ENCODE measurements around the gene NCAPH2.
A peak's percentile ranks its signal among the peaks of the same experiment; 100 is the strongest.

Gene NCAPH2

DNA sequence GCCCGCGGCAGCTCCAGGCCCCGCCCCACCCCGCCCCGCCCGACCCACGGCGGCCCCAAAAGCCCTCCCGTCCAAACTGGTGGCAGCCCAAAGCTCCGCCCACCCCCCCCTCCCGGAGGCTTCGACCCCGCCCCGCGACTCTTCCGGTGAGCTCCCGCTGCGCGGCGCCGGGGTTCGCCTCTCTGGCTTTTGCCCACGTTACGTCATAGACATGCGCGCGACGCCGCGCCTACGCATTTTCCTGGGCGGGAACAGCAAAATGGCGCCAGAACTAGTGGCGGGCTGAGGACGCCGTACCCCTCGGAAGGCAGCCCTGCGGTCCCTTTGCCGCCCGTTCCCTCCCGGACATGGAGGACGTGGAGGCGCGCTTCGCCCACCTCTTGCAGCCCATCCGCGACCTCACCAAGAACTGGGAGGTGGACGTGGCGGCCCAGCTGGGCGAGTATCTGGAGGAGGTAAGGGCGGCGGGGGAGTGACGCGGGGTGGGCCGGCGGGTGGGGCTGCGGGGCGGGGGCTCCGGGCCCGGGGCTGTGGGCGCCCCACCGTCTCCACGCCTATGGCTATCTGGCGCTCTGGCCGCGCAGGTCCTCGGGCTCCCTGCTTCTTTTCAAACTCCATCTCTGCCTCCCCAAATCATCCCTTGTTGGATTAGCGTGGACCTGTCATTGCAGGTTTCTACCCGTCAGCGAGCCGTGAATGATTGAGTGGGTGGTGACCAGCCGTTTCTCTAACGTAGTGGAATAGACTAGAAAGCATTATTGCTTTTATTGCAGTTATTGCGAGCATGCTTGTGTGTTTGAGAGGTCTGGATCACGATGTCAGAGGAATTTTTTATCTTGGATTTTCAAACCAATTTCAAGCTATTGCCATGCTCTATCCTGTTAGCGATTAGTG is at the start of gene NCAPH2:
Gene NCAPH2 (plus strand): TSS at position 234 of the 894 bp plus-strand sequence. CDS start 114 bp downstream, at position 348.
- DNase-seq = peak; percentile 97

DNA sequence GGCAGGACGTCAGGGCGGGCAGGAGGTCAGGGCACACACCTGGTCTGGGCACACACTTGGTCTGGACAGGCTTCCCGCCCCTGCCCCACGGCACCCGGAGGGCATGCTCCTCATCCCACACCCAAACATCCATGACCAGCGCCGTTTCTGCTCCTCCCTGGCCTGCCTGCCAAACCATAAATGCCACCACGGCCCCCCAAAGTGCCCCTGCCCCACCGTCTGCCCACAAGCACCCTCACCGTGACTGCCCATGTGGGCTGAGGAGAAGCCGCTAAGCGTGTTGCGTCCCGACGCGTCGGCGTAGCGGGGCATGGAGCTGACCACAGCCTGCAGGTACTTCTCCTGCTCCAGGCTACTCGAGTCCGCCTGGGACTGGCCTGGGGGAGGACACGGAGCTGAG is 49.0 kb upstream of the NCAPH2 start:
- no peak for DNase-seq

DNA sequence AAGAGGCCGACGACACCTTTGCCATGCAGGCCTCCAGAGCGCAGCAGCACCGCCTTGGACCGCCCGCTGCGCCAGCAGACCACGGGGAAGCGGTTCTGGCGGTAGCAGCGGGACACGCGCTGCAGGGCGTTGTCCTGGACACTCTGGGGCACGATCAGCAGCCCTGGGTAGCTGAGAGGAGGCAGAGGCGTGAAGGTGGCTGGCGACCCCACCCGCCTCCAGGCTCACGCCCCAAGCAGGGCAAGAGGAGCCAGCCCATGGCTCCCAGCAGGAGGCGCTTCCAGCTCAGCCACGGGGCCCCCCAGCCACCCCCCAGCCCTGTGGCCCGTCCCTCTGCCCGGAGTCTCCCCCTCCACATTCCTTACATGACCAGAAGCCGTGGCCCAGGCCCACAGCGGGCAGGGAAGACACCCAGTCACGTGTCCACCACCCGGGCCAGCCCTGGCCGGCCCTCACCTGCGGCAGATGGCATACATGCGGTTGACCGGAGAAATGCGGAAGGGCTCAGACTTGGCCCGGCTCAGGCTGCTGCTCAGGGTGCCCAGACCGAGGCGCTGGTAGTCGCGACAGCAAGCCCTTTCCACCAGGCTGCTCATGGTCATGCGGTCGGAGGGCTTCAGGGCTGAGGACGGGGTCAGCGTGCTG is 48.4 kb upstream of the NCAPH2 start:
- no peak for DNase-seq

DNA sequence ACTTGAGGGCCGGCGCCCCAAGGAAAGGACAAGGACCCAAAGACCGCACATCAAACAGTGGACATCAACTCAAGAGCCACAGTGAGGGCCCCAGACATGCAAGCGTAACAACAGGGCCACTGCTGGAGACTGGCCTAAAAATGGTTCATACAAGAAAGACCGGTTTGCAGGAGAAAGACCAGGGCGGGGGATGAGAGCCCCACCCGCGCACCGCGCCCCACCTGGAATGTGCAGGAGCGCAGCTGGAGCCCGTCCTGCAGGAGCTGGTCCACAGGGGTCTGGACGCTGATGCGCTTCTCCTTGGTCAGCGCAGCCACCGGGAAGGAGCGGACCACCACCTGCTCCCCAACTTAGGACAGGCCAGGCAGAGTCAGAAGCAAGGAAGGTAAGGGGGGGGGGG is 47.1 kb upstream of the NCAPH2 start:
- no peak for DNase-seq

DNA sequence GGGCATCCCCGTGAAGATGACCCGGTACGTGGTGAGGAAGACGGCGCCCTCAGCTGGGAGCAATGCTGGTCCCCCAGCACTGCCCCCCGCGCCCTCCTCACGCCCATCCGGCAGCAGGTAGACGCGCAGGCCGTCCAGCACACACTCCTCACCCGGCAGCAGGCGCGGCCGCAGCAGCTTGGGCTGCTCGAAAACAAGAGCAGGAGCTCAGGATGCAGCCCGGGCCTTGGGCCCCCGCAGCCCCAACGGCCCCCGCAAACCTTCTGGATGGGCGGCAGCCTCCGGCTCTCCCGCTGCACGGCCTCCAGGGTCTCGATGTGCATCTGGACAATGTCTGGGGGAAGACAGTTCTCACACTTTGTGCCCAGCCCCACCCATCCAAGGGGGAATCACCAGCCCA is 46.5 kb upstream of the NCAPH2 start:
- no peak for DNase-seq

DNA sequence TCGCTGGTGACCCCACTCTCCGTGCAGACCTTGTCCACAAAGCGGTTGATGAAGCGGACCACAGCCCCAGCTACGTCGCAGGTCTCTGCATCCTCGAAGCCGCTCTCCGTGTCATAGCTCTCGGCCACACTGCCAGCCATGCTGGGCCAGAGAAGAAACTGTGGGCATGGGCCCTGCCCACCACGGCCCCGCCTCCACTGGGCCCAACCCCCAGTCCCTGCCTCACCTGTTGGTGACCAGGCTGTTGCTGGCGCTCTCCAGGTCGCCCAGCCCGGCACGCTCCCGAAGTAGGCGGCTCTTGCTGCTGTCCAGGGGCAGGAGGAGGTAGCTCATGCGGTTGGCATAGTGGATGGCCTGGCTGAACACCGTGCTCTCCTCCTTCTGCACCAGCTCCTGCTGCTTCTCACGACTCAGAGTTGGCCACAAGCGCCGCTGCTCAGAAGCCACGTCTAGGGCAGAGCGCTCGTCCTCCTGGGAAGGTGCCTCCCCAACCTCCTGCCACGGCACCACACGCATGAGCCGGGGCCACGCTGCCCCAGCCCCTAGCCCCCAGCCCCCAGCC is 46.0 kb upstream of the NCAPH2 start:
- no peak for DNase-seq

GRCh38 chr22:50463188-50463900 is 44.7 kb upstream of the NCAPH2 start:
- DNase-seq = no peak

DNA sequence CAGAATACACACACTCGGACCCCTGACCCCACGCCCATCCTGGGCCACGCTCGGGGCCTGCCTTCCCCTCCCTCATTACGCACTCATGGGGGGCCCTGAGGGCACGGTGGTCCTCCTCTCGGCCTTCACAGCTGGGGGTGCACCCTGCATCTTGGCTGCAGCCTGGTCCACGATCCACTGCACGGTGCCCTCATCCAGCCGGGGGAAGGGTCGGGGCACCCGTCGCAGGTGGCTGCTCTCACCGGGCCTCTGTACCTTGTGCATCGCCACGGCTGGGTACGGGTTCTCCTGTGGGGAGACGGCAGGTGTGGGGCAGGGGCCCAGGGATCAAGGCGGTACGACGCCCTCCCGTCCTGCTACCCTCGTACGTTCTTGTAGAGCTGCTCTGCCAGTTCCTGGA is 43.6 kb upstream of the NCAPH2 start:
- DNase-seq = no peak

- DNase-seq = no peak
Observed at GRCh38 chr22:50465066-50465930, 42.7 kb upstream of the NCAPH2 start.

- DNase-seq = no peak
Observed at GRCh38 chr22:50467341-50467740, 40.7 kb upstream of the NCAPH2 start.

GRCh38 chr22:50467773-50468440 is 40.1 kb upstream of the NCAPH2 start:
- DNase-seq = no peak

GRCh38 chr22:50468626-50469025 is 39.4 kb upstream of the NCAPH2 start:
- DNase-seq = no peak

- peak; percentile 97 to 98 for DNase-seq
Observed at GRCh38 chr22:50469377-50470305, 38.4 kb upstream of the NCAPH2 start.

DNA sequence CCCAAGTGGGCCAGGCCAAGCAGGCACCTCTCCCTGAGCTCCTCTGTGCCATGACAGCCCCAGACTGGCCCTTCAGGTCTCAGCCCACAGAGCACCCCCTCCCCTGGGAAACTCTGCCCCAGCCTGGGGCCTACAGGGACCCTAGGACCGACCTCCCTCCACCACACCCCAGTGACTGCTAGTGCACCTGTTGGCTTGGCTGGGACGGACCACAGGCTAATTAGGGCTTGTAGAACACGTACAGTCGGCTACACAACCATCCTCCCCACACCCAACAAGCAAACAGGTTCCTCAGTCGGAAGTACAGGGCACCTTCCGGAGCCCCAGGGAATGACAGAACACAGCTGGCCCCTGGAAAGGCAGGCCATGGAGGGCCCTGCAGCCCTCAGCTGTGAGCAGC is 37.5 kb upstream of the NCAPH2 start:
- peak in 1 of 2 donors; percentile 21 for DNase-seq

DNA sequence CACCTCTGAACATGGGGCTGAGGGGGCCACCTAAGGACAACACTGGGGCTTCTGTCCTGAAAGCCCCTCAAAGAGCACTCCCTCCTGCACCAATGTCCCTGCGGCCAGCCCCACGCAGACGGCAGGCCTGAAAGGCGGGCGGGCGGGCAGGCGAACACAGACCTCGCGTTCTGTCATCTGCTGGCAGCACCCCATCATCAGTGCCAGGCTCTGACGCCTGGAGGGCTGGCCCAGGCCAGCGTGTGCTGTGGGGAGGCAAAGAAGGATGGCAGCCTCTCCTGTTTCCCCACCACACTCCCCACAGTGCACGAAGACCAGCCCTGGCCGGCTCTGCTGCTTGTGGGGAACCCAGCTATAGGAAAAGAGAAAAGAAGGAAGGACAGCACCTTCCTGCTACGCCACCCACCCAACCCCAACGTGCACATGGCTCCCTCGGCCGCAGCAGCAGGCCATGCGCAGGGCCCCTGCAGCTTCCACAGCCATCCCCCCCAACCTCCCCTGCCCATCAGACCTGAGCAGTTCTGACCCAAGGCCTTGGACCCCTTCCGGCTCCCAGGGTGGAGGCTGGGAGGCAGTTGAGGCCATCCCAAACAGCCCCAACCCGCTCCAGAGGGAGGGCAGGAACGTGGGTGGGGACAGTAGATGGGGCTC is 36.7 kb upstream of the NCAPH2 start:
- DNase-seq = no peak

GRCh38 chr22:50471962-50472361 is 36.1 kb upstream of the NCAPH2 start:
- DNase-seq = no peak

GRCh38 chr22:50473088-50473487 is 34.9 kb upstream of the NCAPH2 start:
- DNase-seq = peak; percentile 63 to 72

DNA sequence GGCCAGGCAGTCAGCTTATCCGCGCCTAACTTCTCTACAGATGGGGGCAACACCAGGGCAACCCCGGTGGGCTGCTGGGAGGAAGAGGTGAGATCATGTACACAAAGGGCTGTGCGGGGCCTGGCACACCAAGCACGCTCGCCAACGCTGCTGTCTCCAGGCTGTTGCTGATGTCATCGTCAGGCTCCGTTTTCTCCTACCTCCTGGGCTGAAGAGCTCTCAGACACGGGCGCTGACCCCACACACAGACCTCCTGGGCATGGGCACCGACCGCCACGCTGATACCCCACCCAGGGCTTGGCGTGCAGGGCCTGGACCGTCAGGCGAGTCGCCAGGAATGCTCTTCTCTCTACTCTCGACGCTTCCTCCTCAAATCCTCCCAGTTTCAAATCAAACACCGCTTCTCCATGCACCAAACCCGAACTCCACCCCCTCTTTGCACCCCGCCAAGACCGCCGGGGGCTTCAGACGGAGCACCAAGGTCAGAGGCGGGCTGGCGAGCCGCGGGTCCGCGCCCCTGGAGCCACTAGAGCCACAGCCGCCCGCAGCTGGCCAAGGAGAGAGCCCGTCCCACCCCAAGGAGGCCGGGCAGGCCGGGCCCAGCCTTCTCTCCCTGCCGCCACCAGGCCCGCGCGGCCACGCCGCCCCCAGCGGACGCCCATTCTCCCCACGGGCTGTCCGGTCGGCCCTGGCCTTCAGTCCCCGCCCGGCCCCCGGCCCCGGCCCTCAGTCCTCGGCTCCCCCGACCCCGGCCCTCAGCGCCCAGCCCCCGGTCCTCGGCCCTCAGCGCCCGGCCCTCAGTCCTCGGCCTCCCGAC is 34.0 kb upstream of the NCAPH2 start:
- DNase-seq = no peak

All from CD4-positive, alpha-beta T cell treated with Interleukin-4 for 1 hour (primary cell).